OCI-LY3 (cell line): ENCODE measurements around the gene DAPP1.

Source experiments
- H2AFZ ChIP-seq: fragments of 200-600, 300-600 bp; shearing (Covaris generic); 2 replicates; pipeline ENCODE4 v1.6.0; 2014; ENCODE audit warnings: antibody characterized with exemption, low read depth, low read length
- H3K27ac ChIP-seq: fragments of 200-600, 300-600 bp; sonication (generic); 2 replicates; pipeline ENCODE4 v1.5.1; 2014; ENCODE audit warnings: mild to moderate bottlenecking, low read length, moderate library complexity, mixed read lengths
- H3K27me3 ChIP-seq: fragments of 200-600, 300-600 bp; sonication (generic); 2 replicates; pipeline ENCODE4 v1.6.1; 2014; ENCODE audit warnings: low read depth, low read length, mixed read lengths
- H3K36me3 ChIP-seq: fragments of 200-600, 300-600 bp; sonication (generic); replicated peaks from 2 replicates; pipeline ENCODE3; 2014; ENCODE audit warnings: low read depth, low read length, mixed read lengths
- H3K4me1 ChIP-seq: fragments of 300-600, 200-600 bp; sonication (generic); 2 replicates; pipeline ENCODE4 v1.6.1; 2014; ENCODE audit warnings: low read length, mixed read lengths
- H3K4me2 ChIP-seq: fragments of 200-600, 300-600 bp; sonication (generic); 2 replicates; pipeline ENCODE4 v1.6.1; 2014; ENCODE audit warnings: low read length, mixed read lengths
- H3K4me3 ChIP-seq: fragments of 300-600, 200-600 bp; sonication (generic); 2 replicates; pipeline ENCODE4 v1.5.1; 2014; ENCODE audit warnings: antibody characterized with exemption, mild to moderate bottlenecking, low read length, moderate library complexity
- H3K79me2 ChIP-seq: fragments of 300-600, 200-600 bp; shearing (Covaris generic); 2 replicates; pipeline ENCODE4 v1.6.1; 2014; ENCODE audit warnings: mild to moderate bottlenecking, low read length, mixed read lengths
- H3K9ac ChIP-seq: fragments of 300-600, 200-600 bp; shearing (Covaris generic); 2 replicates; pipeline ENCODE4 v1.6.0; 2014; ENCODE audit warnings: mild to moderate bottlenecking, low read length, moderate library complexity
- H3K9me3 ChIP-seq: fragments of 200-600, 300-600 bp; shearing (Covaris generic); 2 replicates; pipeline ENCODE4 v1.6.1; 2014; ENCODE audit warnings: low read length, mixed read lengths; ENCODE audit not compliant: insufficient read depth
- H4K20me1 ChIP-seq: fragments of 200-600, 300-600 bp; sonication (generic); 2 replicates; pipeline ENCODE4 v1.6.1; 2016; ENCODE audit warnings: low read length, mixed read lengths; ENCODE audit not compliant: insufficient read depth
- CTCF ChIP-seq: fragments of 200-600, 300-600 bp; sonication (generic); IDR thresholded peaks from 2 replicates; pipeline ENCODE4 v1.5.1; 2014; ENCODE audit warnings: antibody characterized with exemption, low read length, low read depth
- EZH2phosphoT487 ChIP-seq: fragments of 200-600 bp; shearing (Covaris generic); IDR thresholded peaks from 2 replicates; pipeline ENCODE4 v1.6.1; 2018; ENCODE audit warnings: antibody characterized with exemption, mixed run types, low read depth

DAPP1 gene

DNA sequence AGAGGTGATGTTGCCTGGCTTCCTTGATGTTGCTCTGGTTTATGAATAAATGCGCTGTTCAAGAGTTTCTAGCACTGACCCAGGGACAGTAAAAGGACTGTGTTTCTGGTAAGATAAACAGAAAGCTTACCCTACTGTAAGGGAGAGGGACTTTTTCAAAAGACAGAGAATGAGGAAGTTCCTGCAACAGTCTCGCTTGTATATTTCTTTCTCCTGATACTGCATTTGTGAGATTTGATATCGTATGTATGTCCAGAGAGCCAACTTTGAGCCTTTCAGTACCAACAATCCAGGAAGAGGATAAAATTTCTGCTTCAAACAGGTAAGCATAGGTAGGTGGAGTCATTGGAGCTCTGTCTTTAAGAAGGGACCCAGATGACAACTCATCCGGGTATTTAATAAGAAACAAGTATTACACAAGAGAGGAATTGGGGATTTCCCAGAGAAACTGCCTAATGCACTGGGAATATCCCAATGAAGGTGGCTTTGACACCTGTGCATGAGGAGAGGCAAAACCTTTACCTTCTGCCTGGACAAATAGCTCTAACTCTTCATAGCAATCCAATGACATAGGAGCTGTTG is 773 bp downstream of the DAPP1 start:
- Histone ChIP-seq H3K4me3 (peak overlapping the region; percentile 91), H4K20me1 (peaks cover 31% of the 10 kb centered on the region), H3K4me1 (peaks cover 67% of the 10 kb centered on the region), H3K9ac (peak overlapping the region; percentile 98), H3K9me3 (no peaks in the 10 kb centered on the region), H3K27me3 (no peaks in the 10 kb centered on the region), H3K36me3 (peaks cover 21% of the 10 kb centered on the region), H3K4me2 (peak overlapping the region; percentile 90), H2AFZ (no peak overlapping the region), H3K79me2 (peaks cover 53% of the 10 kb centered on the region), H3K27ac (peak overlapping the region; percentile 92)
- TF ChIP-seq CTCF: no peak
- no peak for TF ChIP-seq EZH2phosphoT487

- H3K27ac ChIP-seq: no peak overlapping the region
- H4K20me1 ChIP-seq: peaks cover 39% of the 10 kb centered on the region
- H3K27me3 ChIP-seq: no peaks in the 10 kb centered on the region
- peak overlapping the region; percentile 90 for H3K4me2 ChIP-seq
- no peak overlapping the region for H2AFZ ChIP-seq
- no peak for TF ChIP-seq EZH2phosphoT487
- no peak for TF ChIP-seq CTCF
- peaks cover 69% of the 10 kb centered on the region for H3K4me1 ChIP-seq
- H3K36me3 ChIP-seq: peaks cover 31% of the 10 kb centered on the region
- 0 out of 2 replicates have a peak overlapping the region, but pooled peaks have one; percentile 18 for H3K9ac ChIP-seq
- no peaks in the 10 kb centered on the region for H3K9me3 ChIP-seq
- H3K4me3 ChIP-seq: peak overlapping the region; percentile 91
- peaks cover 66% of the 10 kb centered on the region for H3K79me2 ChIP-seq
Observed at GRCh38 chr4:99818661-99819060, 2.0 kb downstream of the DAPP1 start.

GRCh38 chr4:99821918-99822503 is 5.4 kb downstream of the DAPP1 start:
- Histone ChIP-seq H3K36me3 (peaks cover 55% of the 10 kb centered on the region), H3K27ac (peak overlapping the region; percentile 68), H4K20me1 (peaks cover 73% of the 10 kb centered on the region), H3K9ac (no peak overlapping the region), H2AFZ (no peak overlapping the region), H3K9me3 (no peaks in the 10 kb centered on the region), H3K4me2 (peak overlapping the region; percentile 90), H3K79me2 (peaks cover 96% of the 10 kb centered on the region), H3K4me1 (peaks cover 58% of the 10 kb centered on the region), H3K4me3 (peak overlapping the region; percentile 39), H3K27me3 (no peaks in the 10 kb centered on the region)
- TF ChIP-seq EZH2phosphoT487: no peak
- no peak for TF ChIP-seq CTCF

- TF ChIP-seq CTCF (no peak), EZH2phosphoT487 (no peak)
- Histone ChIP-seq H2AFZ (no peak overlapping the region), H3K4me2 (peak overlapping the region; percentile 90), H3K9me3 (no peaks in the 10 kb centered on the region), H3K4me1 (peaks cover 61% of the 10 kb centered on the region), H4K20me1 (peaks cover 79% of the 10 kb centered on the region), H3K4me3 (peak overlapping the region; percentile 39; the same call in 1 of the 2 replicates), H3K9ac (no peak overlapping the region), H3K27me3 (no peaks in the 10 kb centered on the region), H3K27ac (no peak overlapping the region), H3K79me2 (peaks cover 96% of the 10 kb centered on the region), H3K36me3 (peaks cover 57% of the 10 kb centered on the region)
Observed at GRCh38 chr4:99822734-99823133, 6.1 kb downstream of the DAPP1 start.
